ENCODE data around the gene ARHGEF7. TPM values are rescaled to one million over a fixed set of nuclear protein-coding genes. Genes with fewer than 3 reads are reported as not detected.
A peak's percentile ranks its signal among the peaks of the same experiment; 100 is the strongest.

The ARHGEF7 gene
- total and polyA plus RNA-seq, 2 experiments from 2014 or later: 30.1 to 46.8 TPM

DNA sequence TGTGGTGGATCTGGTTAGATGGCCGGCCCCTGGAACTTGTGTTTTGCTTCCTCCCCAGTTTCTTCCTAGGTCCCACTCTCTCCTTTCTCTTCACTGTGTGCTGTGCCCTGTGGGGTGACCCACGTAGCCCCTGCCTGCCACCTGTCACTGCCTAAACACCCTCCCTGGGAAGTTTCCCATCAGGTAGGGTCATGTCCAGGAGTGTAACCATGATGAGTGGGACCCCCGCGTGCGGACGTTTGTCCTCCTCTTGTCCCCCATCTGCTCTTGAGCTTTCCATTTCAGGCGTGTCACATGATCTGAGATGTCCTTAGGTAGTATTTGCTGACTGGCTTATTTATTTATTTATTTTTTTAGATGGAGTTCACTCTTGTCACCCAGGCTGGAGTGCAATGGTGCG is 61.3 kb downstream of the ARHGEF7 start:
- Histone ChIP-seq H3K9me3 (ENCODE audit: low read depth) (no peaks in the 10 kb centered on the region), H3K4me1 (ENCODE audit: insufficient read depth) (peaks cover 2% of the 10 kb centered on the region), H3K9me2 (replicated peaks; ENCODE audit: insufficient read depth) (no peaks in the 10 kb centered on the region), H3K27me3 (no peaks in the 10 kb centered on the region), H3K79me2 (peaks cover 99% of the 10 kb centered on the region), H3K36me3 (replicated peaks; ENCODE audit: insufficient read depth, low read depth) (no peaks in the 10 kb centered on the region), H3K4me3 (no peak overlapping the region), H2AFZ (no peak overlapping the region), H3K4me2 (no peak overlapping the region), H4K20me1 (ENCODE audit: insufficient read depth, poor library complexity, severe bottlenecking) (peaks cover 65% of the 10 kb centered on the region), H3K27ac (no peak overlapping the region)
- no peak for DNase-seq (ENCODE audit: low spot score)
- WGBS (ENCODE audit: low lambda C conversion rate, missing lambda C conversion rate): 98% methylated on average over 8 of the region's 8 CpGs
- TF ChIP-seq, protein P1, sequence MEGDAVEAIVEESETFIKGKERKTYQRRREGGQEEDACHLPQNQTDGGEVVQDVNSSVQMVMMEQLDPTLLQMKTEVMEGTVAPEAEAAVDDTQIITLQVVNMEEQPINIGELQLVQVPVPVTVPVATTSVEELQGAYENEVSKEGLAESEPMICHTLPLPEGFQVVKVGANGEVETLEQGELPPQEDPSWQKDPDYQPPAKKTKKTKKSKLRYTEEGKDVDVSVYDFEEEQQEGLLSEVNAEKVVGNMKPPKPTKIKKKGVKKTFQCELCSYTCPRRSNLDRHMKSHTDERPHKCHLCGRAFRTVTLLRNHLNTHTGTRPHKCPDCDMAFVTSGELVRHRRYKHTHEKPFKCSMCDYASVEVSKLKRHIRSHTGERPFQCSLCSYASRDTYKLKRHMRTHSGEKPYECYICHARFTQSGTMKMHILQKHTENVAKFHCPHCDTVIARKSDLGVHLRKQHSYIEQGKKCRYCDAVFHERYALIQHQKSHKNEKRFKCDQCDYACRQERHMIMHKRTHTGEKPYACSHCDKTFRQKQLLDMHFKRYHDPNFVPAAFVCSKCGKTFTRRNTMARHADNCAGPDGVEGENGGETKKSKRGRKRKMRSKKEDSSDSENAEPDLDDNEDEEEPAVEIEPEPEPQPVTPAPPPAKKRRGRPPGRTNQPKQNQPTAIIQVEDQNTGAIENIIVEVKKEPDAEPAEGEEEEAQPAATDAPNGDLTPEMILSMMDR (IDR thresholded peaks at IDR 0.05; ENCODE audit: poor library complexity): no peak
- no peak for TF ChIP-seq EZH2 (IDR thresholded peaks at IDR 0.05; ENCODE audit: borderline replicate concordance)
- no peak for TF ChIP-seq EZH2phosphoT487 (IDR thresholded peaks at IDR 0.05; ENCODE audit: low read depth, severe bottlenecking, unreplicated experiment)

DNA sequence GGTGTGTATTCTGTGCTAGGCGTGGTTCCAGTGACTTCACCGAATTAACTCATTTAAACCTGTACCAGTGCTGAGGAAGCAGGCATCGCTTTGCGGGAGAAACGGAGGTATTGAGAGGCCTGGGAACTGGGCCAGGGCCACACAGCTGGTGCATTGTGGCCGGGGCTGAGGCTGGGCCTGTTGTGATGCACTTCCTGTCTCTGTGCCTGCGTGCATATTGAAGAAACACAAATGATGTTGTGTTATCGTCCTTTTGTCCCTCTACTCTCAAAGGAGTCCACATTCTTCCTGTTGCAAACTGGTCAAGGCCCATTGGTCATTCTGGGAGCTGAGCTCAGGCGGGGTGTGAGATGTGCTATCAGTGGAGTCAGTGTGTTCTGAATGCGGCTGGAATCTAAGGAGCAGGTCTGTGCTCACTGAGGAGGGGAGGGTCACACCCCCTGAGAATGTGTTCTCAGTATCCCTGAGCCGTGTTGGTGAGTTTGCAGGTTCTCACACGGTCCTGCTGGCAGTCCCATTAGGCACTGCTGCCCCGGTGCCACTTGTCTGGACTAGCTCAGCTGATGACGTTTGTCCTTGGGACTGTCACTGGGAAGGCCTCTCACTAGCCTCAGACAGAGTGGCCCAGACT is 62.1 kb downstream of the ARHGEF7 start:
- no peaks in the 10 kb centered on the region for H3K36me3 ChIP-seq (replicated peaks; ENCODE audit: insufficient read depth, low read depth)
- WGBS (ENCODE audit: low lambda C conversion rate, missing lambda C conversion rate): 91% methylated on average over 14 of the region's 14 CpGs
- H3K4me1 ChIP-seq (ENCODE audit: insufficient read depth): no peaks in the 10 kb centered on the region
- no peak for TF ChIP-seq EZH2 (IDR thresholded peaks at IDR 0.05; ENCODE audit: borderline replicate concordance)
- TF ChIP-seq EZH2phosphoT487 (IDR thresholded peaks at IDR 0.05; ENCODE audit: low read depth, severe bottlenecking, unreplicated experiment): no peak
- TF ChIP-seq, protein P1 (IDR thresholded peaks at IDR 0.05; ENCODE audit: poor library complexity): no peak
- peaks cover 60% of the 10 kb centered on the region for H4K20me1 ChIP-seq (ENCODE audit: insufficient read depth, poor library complexity, severe bottlenecking)
- DNase-seq (ENCODE audit: low spot score): no peak
- no peaks in the 10 kb centered on the region for H3K27me3 ChIP-seq
- no peak overlapping the region for H2AFZ ChIP-seq
- no peaks in the 10 kb centered on the region for H3K9me2 ChIP-seq (replicated peaks; ENCODE audit: insufficient read depth)
- H3K27ac ChIP-seq: peak overlapping the region; percentile 24
- H3K4me3 ChIP-seq: no peak overlapping the region
- no peaks in the 10 kb centered on the region for H3K9me3 ChIP-seq (ENCODE audit: low read depth)
- no peak overlapping the region for H3K4me2 ChIP-seq
- peaks cover 99% of the 10 kb centered on the region for H3K79me2 ChIP-seq

DNA sequence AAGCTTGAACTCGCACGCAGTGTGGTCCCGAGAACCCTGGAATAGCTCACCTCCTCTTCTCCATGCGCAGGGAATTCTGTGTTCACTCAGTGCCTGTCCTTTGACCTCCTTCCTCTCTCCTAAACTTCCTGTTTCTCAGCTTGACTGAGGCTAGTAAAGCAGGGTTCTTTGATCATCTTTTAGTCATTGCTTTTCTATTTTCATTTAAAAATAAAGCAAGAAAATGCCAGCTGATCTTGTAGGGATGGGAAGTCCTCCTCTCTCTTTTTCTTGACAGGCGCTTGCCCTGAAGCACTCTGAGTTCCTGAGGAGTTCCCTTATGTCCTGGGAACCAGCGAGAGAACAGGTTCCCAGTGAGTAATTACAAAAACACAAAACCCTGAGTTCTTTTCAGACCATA is 62.8 kb downstream of the ARHGEF7 start:
- Histone ChIP-seq H3K79me2 (peaks cover 99% of the 10 kb centered on the region), H3K27me3 (no peaks in the 10 kb centered on the region), H3K4me3 (no peak overlapping the region), H2AFZ (no peak overlapping the region), H3K36me3 (replicated peaks; ENCODE audit: insufficient read depth, low read depth) (no peaks in the 10 kb centered on the region), H3K9me2 (replicated peaks; ENCODE audit: insufficient read depth) (no peaks in the 10 kb centered on the region), H3K4me1 (ENCODE audit: insufficient read depth) (no peaks in the 10 kb centered on the region), H3K27ac (peak overlapping the region; percentile 24), H3K4me2 (no peak overlapping the region), H3K9me3 (ENCODE audit: low read depth) (no peaks in the 10 kb centered on the region), H4K20me1 (ENCODE audit: insufficient read depth, poor library complexity, severe bottlenecking) (peaks cover 64% of the 10 kb centered on the region)
- DNase-seq (ENCODE audit: low spot score): no peak
- 89% methylated on average over 6 of the region's 6 CpGs for WGBS (ENCODE audit: low lambda C conversion rate, missing lambda C conversion rate)
- TF ChIP-seq EZH2 (IDR thresholded peaks at IDR 0.05; ENCODE audit: borderline replicate concordance) (no peak), EZH2phosphoT487 (IDR thresholded peaks at IDR 0.05; ENCODE audit: low read depth, severe bottlenecking, unreplicated experiment) (no peak)
- TF ChIP-seq, protein P1 (IDR thresholded peaks at IDR 0.05; ENCODE audit: poor library complexity): no peak
